Suprapubic skin (tissue), 4 donors: ENCODE data around the gene SCFD2. TPM values are rescaled to one million over a fixed set of nuclear protein-coding genes. Genes with fewer than 3 reads are reported as not detected.

Experiments used
- DNase-seq, 2 donors: peaks; one replicate each; pipeline ENCODE4 v3.0.0-alpha.2; 2019; ENCODE audit warnings: low spot score in 2 of 2
- H3K27ac ChIP-seq: fragments of 200-600 bp; sonication (generic); one replicate; pipeline ENCODE4 v1.5.1; 2019
- H3K27me3 ChIP-seq: fragments of 200-600 bp; sonication (generic); one replicate; pipeline ENCODE4 v1.5.1; 2019
- H3K36me3 ChIP-seq: fragments of 200-600 bp; sonication (generic); one replicate; pipeline ENCODE4 v1.5.1; 2019
- H3K4me1 ChIP-seq: fragments of 200-600 bp; sonication (generic); one replicate; pipeline ENCODE4 v1.5.1; 2019
- H3K4me3 ChIP-seq: fragments of 200-600 bp; sonication (generic); one replicate; pipeline ENCODE4 v1.5.1; 2019; ENCODE audit warnings: mild to moderate bottlenecking
- H3K9me3 ChIP-seq: fragments of 200-600 bp; sonication (generic); one replicate; pipeline ENCODE4 v1.5.1; 2019
- CTCF ChIP-seq, 2 donors: fragments of 200-600 bp in 1 of 2; fragments of 450-650 bp in 1 of 2; sonication (generic) in 1 of 2; IDR thresholded peaks; one replicate each; pipeline ENCODE4 v1.5.1; 2016 to 2019; ENCODE audit warnings: antibody characterized with exemption in 2 of 2, mild to moderate bottlenecking in 1 of 2, moderate library complexity in 1 of 2
- EP300 ChIP-seq: sonication (generic); formaldehyde crosslinking; IDR thresholded peaks from one replicate; pipeline ENCODE4 v1.6.1; 2017; ENCODE audit warnings: antibody characterized with exemption
- POLR2A ChIP-seq, 2 donors: fragments of 450-650 bp; IDR thresholded peaks; one replicate each; pipeline ENCODE4 v1.6.1; 2017; ENCODE audit warnings: antibody characterized with exemption in 2 of 2, mild to moderate bottlenecking in 2 of 2, moderate library complexity in 2 of 2
- POLR2AphosphoS5 ChIP-seq, 3 donors: sonication (generic); formaldehyde crosslinking; IDR thresholded peaks; one replicate each; pipeline ENCODE4 v1.6.1; 2017; ENCODE audit warnings: antibody characterized with exemption in 3 of 3
- WGBS: methylation state at CpG from one replicate; pipeline ENCODE4 v1.1.5; 2018; 5-methylcytosine and 5-hydroxymethylcytosine counted together
- total RNA-seq, 4 donors: library from RNA; depleted of rRNA; stranded (reverse); fragments of >200 nt; gene quantifications; one replicate each; pipeline ENCODE4 v1.1.0, GENCODE V29; 2016

The SCFD2 gene
- total RNA-seq, 4 donors from 2014 or later: 25.5 to 39.5 (median 31.9) TPM

DNA sequence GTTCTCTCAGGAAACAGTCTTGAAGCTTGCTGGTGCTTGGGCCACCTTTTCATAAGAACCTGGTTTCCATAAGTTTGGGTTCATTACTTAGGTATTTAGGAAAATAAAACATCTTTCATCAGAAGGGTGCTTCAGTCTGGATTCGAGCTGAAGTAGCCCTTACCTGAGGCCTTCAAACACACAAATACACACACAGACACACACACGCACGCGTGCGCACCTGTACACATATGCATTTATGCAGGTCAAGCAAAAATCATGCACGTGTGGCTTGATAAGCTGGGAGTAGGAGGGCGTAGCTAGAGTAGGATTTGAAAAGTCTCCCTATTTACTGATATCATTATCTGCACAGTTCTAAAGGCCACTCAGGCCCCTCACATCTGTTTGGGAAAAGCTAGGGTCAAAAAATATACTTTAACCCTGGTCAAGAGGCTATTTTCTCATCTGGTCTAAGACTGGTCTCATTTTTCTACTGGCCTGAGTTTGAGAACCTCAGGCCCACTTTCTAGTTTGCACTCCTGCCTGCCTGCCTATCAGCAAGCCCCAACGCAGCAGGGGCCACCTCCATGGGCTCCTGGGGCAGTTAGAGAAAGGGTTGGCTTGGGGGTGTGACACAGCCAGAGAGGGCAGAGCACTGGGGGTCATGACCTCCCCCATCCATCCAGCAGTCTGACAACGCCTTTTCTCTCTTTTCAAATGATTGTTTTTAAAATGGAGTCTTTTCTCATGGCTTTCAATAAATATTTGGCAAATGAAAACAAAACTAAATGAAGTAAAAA is 439.5 kb downstream of the SCFD2 start:
- TF ChIP-seq CTCF (IDR thresholded peaks at IDR 0.05) (no peak), EP300 (no peak), POLR2AphosphoS5 (IDR thresholded peaks at IDR 0.05) (no peak), POLR2A (IDR thresholded peaks at IDR 0.05) (no peak)
- H3K4me3 ChIP-seq: no peak overlapping the region
- no peaks in the 10 kb centered on the region for H3K9me3 ChIP-seq
- no peaks in the 10 kb centered on the region for H3K4me1 ChIP-seq
- H3K27ac ChIP-seq: no peak overlapping the region
- 95% methylated on average over 9 of the region's 9 CpGs for WGBS
- no peak for DNase-seq
- H3K36me3 ChIP-seq: no peaks in the 10 kb centered on the region
- H3K27me3 ChIP-seq: no peaks in the 10 kb centered on the region

GRCh38 chr4:52925531-52925968 is 440.3 kb downstream of the SCFD2 start:
- no peak for DNase-seq
- H3K4me3 ChIP-seq: no peak overlapping the region
- TF ChIP-seq POLR2A (IDR thresholded peaks at IDR 0.05) (no peak), CTCF (IDR thresholded peaks at IDR 0.05) (no peak), EP300 (no peak), POLR2AphosphoS5 (IDR thresholded peaks at IDR 0.05) (no peak)
- WGBS: 77% methylated on average over 3 of the region's 3 CpGs
- no peaks in the 10 kb centered on the region for H3K4me1 ChIP-seq
- H3K36me3 ChIP-seq: no peaks in the 10 kb centered on the region
- H3K9me3 ChIP-seq: no peaks in the 10 kb centered on the region
- H3K27me3 ChIP-seq: no peaks in the 10 kb centered on the region
- no peak overlapping the region for H3K27ac ChIP-seq

DNA sequence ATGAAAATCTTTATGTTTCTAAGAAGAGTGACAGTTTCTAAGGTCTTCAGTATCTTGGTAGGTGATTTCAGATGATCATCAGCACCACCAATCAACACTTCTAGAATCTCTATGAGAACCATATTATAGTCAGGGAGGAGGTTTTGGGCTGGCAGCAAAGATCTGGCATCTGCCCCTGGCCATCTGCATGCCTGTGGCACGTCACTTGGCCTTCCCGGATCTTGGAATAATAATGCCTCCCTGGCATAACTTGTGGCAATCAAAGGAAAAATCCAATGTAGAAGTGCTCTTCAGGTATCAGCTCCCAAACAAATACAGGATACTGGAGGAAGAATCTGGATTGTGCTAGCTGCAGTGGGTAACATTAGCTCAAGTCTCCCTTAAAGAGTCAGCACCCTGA is 446.4 kb downstream of the SCFD2 start:
- 60% methylated on average over 2 of the region's 2 CpGs for WGBS
- no peaks in the 10 kb centered on the region for H3K27me3 ChIP-seq
- no peak overlapping the region for H3K4me3 ChIP-seq
- H3K9me3 ChIP-seq: no peaks in the 10 kb centered on the region
- no peak for TF ChIP-seq CTCF (IDR thresholded peaks at IDR 0.05)
- TF ChIP-seq POLR2A (IDR thresholded peaks at IDR 0.05): no peak
- TF ChIP-seq EP300: no peak
- TF ChIP-seq POLR2AphosphoS5 (IDR thresholded peaks at IDR 0.05): no peak
- H3K4me1 ChIP-seq: no peaks in the 10 kb centered on the region
- no peak overlapping the region for H3K27ac ChIP-seq
- DNase-seq: no peak
- H3K36me3 ChIP-seq: no peaks in the 10 kb centered on the region

DNA sequence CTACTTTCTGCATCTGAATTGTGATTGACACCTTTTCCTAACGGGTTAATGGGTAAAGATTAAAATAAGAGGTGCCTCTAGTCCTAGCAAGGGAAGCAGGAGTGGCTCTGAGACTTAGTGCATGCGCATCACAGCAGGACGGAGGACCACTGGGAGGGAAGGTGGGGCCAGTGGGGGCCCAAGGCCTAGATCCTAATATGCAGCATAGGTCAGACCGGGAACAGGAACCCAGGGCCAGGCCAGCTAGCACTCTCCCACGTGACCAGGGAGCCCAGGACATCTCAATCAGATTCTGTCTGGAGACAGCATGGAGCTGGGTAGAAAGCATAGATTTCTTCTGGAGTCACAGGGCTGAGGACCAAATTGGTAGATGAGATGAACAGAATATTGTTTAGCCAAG is 448.0 kb downstream of the SCFD2 start:
- DNase-seq: no peak
- TF ChIP-seq POLR2AphosphoS5 (IDR thresholded peaks at IDR 0.05) (no peak), CTCF (IDR thresholded peaks at IDR 0.05) (no peak), POLR2A (IDR thresholded peaks at IDR 0.05) (no peak), EP300 (no peak)
- H3K9me3 ChIP-seq: no peaks in the 10 kb centered on the region
- H3K27me3 ChIP-seq: no peaks in the 10 kb centered on the region
- H3K27ac ChIP-seq: no peak overlapping the region
- 94% methylated on average over 5 of the region's 5 CpGs for WGBS
- no peak overlapping the region for H3K4me3 ChIP-seq
- H3K36me3 ChIP-seq: no peaks in the 10 kb centered on the region
- H3K4me1 ChIP-seq: no peaks in the 10 kb centered on the region

GRCh38 chr4:52915730-52916300 is 450.0 kb downstream of the SCFD2 start:
- no peak for DNase-seq
- Histone ChIP-seq H3K9me3 (no peaks in the 10 kb centered on the region), H3K36me3 (no peaks in the 10 kb centered on the region), H3K27me3 (no peaks in the 10 kb centered on the region), H3K27ac (no peak overlapping the region), H3K4me1 (peaks cover 6% of the 10 kb centered on the region), H3K4me3 (no peak overlapping the region)
- 62% methylated on average over 2 of the region's 6 CpGs for WGBS
- TF ChIP-seq CTCF (IDR thresholded peaks at IDR 0.05) (no peak), POLR2A (IDR thresholded peaks at IDR 0.05) (no peak), POLR2AphosphoS5 (IDR thresholded peaks at IDR 0.05) (no peak), EP300 (no peak)
